Measurements from ENCODE around the gene CACNA1D. TPM values are rescaled to one million over a fixed set of nuclear protein-coding genes. Genes with fewer than 3 reads are reported as not detected.

CACNA1D gene
- polyA plus RNA-seq, 1 experiment, result 0.15 TPM

DNA sequence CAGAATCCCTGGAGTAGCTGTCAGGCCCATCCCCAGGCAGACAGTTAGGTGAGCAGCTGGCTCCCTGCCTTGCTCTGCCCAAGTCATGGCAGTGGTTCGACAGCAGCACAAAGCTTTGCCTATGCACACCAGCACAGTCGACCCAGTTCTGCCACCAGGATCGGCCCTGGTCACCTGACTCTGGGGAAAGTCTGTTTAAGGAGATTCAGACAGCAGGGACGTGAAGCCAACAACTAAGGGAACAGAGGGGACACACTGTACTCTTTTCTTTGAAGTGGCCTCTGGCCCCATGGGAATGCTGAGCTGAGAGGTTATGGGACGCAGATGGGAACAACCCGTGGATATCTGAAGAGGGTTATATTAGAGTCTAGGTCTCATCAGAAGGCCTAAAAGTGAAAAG is 217.0 kb downstream of the CACNA1D start:
- Histone ChIP-seq H3K4me3 (ENCODE audit: low read depth, low read length) (no peak overlapping the region), H3K36me3 (ENCODE audit: control insufficient read depth, insufficient read depth, low read length) (no peaks in the 10 kb centered on the region), H3K27me3 (ENCODE audit: control insufficient read depth, insufficient read depth, low read length) (peaks cover 1% of the 10 kb centered on the region)
- TF ChIP-seq, protein P1, sequence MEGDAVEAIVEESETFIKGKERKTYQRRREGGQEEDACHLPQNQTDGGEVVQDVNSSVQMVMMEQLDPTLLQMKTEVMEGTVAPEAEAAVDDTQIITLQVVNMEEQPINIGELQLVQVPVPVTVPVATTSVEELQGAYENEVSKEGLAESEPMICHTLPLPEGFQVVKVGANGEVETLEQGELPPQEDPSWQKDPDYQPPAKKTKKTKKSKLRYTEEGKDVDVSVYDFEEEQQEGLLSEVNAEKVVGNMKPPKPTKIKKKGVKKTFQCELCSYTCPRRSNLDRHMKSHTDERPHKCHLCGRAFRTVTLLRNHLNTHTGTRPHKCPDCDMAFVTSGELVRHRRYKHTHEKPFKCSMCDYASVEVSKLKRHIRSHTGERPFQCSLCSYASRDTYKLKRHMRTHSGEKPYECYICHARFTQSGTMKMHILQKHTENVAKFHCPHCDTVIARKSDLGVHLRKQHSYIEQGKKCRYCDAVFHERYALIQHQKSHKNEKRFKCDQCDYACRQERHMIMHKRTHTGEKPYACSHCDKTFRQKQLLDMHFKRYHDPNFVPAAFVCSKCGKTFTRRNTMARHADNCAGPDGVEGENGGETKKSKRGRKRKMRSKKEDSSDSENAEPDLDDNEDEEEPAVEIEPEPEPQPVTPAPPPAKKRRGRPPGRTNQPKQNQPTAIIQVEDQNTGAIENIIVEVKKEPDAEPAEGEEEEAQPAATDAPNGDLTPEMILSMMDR (IDR thresholded peaks at IDR 0.05; ENCODE audit: insufficient read depth, low read depth, low read length), result no peak
- POLR2A ChIA-PET, result no interaction called here
- CTCF ChIA-PET, result interaction anchor here (0.8 to 3.3 kb wide), 11 partner anchors 9 to 412 kb away, joined by 3 to 15 read pairs (median 4); partner anchors contain the start of genes CHDH and IL17RB
- DNase-seq (ENCODE audit: low read depth), result no peak

DNA sequence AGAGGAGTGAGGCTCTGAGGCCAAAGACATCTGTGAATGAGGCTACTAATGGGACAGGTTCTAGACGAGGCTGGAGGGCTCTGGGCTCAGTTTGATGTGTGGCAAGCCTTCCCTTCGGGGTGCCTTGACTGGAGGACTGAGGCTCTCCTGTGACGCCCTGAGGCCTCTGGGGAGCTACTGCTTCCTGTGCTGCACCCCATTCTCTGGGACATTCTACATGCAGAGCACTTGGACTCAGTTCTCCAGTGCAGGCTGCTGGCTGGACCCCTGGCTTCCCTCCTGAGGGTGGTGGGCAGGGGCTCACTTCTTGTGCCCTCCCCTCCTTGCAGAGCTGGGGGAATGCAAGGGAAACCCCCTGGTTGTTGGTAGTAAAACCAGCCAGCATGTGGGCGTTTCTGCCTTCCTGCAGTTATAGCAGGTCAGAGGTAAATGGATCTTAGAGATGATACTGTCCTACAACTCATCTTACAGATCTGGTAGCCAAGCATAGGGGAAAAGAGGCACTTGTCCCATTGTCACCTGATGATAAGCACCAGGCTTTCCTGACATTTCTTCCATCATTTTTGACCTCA is 218.5 kb downstream of the CACNA1D start:
- Histone ChIP-seq H3K27me3 (ENCODE audit: control insufficient read depth, insufficient read depth, low read length) (no peaks in the 10 kb centered on the region; the same call in 1 of the 2 replicates), H3K36me3 (ENCODE audit: control insufficient read depth, insufficient read depth, low read length) (no peaks in the 10 kb centered on the region), H3K4me3 (ENCODE audit: low read depth, low read length) (no peak overlapping the region)
- TF ChIP-seq, protein P1 (IDR thresholded peaks at IDR 0.05; ENCODE audit: insufficient read depth, low read depth, low read length), result no peak
- no peak for DNase-seq (ENCODE audit: low read depth)
- CTCF ChIA-PET, result no interaction called here
- POLR2A ChIA-PET, result no interaction called here

DNA sequence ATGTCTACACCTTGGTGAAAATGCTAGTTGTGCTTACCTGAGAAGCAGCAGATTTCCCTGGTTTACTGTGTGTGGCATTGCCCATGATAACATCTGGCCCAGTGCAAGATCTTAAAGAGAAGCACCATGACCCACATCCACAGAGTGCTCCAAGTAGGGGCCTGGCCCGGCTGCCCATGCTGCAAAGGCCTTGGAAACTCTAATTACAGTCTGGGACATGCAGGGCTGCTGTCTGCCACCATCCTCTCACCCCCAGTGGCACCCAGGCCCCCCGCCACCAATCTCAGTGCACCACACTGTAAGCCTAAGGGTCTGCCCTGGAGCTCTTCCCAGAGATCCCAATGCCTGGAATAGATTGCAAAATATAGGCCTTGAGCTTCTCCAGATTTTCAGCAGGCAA is 219.2 kb downstream of the CACNA1D start:
- H3K27me3 ChIP-seq (ENCODE audit: control insufficient read depth, insufficient read depth, low read length), result no peaks in the 10 kb centered on the region; the same call in 1 of the 2 replicates
- DNase-seq (ENCODE audit: low read depth), result no peak
- TF ChIP-seq, protein P1 (IDR thresholded peaks at IDR 0.05; ENCODE audit: insufficient read depth, low read depth, low read length), result no peak
- H3K4me3 ChIP-seq (ENCODE audit: low read depth, low read length), result no peak overlapping the region
- ChIA-PET POLR2A (no interaction called here), CTCF (interaction anchor here (1.0 to 1.1 kb wide), 3 partner anchors 9 to 17 kb away, joined by 3 to 5 read pairs (median 4); no protein-coding TSS in a partner anchor)
- no peaks in the 10 kb centered on the region for H3K36me3 ChIP-seq (ENCODE audit: control insufficient read depth, insufficient read depth, low read length)

DNA sequence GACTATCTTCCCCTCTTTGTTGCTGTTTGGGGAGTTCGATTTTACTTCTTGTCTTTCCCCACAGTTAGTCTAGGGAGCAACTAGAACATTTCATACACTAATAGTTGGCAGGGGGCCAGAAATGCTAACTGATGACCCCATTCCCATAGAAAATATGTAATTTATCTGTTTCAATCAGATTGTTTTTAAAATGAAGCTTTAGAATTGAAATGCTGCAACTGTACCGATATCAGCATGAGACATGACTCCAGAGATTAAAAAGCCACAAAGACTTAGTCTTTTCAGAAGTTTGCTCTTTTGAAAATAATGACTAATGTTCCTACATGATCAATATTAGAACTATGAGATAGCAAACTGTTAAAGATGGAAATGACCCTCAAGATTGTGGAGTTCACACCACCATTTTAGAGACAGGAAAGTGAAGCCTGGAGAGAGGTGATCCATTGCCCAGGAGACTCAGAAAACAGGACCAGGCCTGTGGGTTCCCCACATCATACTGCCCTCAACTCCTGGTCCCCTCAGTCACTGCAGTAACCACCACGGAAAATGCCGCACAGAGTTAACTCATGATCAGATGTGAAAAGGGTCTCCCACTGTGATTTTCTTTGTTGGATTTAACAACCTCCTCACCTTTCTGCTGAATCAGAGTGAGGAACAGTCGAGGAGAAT is 221.5 kb downstream of the CACNA1D start:
- ChIA-PET CTCF (interaction anchor here (0.6 to 2.1 kb wide), 2 partner anchors 9 to 880 kb away, joined by 6 read pairs; no protein-coding TSS in a partner anchor), POLR2A (no interaction called here)
- no peak overlapping the region for H3K4me3 ChIP-seq (ENCODE audit: low read depth, low read length)
- DNase-seq (ENCODE audit: low read depth), result no peak
- no peaks in the 10 kb centered on the region for H3K27me3 ChIP-seq (ENCODE audit: control insufficient read depth, insufficient read depth, low read length)
- TF ChIP-seq, protein P1 (IDR thresholded peaks at IDR 0.05; ENCODE audit: insufficient read depth, low read depth, low read length), result no peak
- no peaks in the 10 kb centered on the region for H3K36me3 ChIP-seq (ENCODE audit: control insufficient read depth, insufficient read depth, low read length)

DNA sequence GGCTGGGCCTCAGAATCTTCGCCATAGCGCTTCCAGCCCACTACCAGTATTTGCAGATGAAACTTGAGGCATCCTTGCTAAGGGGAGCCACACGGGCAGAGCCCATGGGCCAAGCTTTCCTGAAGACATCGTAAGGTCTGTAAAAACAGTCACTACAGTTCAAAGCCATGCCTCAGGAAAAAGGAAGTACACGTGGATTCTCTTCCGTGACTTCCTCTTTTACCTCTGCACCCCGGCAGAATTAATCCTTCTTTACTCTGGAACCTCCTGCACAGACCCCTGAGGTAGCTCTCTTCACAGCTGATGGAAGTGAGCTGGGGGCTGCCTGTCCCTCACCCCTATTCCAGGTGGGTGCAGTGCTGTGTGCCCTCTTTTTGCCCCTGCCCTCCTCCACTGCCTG is 222.6 kb downstream of the CACNA1D start:
- DNase-seq (ENCODE audit: low read depth), result no peak
- H3K4me3 ChIP-seq (ENCODE audit: low read depth, low read length), result no peak overlapping the region
- TF ChIP-seq, protein P1 (IDR thresholded peaks at IDR 0.05; ENCODE audit: insufficient read depth, low read depth, low read length), result no peak
- H3K27me3 ChIP-seq (ENCODE audit: control insufficient read depth, insufficient read depth, low read length), result no peaks in the 10 kb centered on the region
- POLR2A ChIA-PET, result no interaction called here
- CTCF ChIA-PET, result no interaction called here
- no peaks in the 10 kb centered on the region for H3K36me3 ChIP-seq (ENCODE audit: control insufficient read depth, insufficient read depth, low read length)
